GM12801 (cell line): ENCODE results near the gene NRAS.

Source experiments
- CTCF ChIP-seq: IDR thresholded peaks from one replicate; pipeline ENCODE4 v1.5.1; 2011; ENCODE audit warnings: control low read depth; ENCODE audit not compliant: insufficient read length; ENCODE audit errors: extremely low read depth

NRAS gene

GRCh38 chr1:114660238-114660637 lies 56.3 kb downstream of the NRAS start:
- TF ChIP-seq CTCF, result no peak
